Right lobe of liver (tissue), 4 donors: ENCODE results near the gene EIF3C.
"Not testable (repeated sequence)": the region's sequence is repeated elsewhere in the genome, so short reads cannot be mapped to it uniquely, and the experiment has no call there.

Experiments
- CTCF ChIP-seq, 4 donors: fragments of 200-600 bp in 3 of 4; fragments of 450-650 bp in 1 of 4; IDR thresholded peaks; one replicate each; pipeline versions ENCODE4 v1.5.1 to v1.8.0; 2016 to 2022; ENCODE audit warnings: antibody characterized with exemption in 4 of 4, mild to moderate bottlenecking in 2 of 4
- POLR2A ChIP-seq: fragments of 450-650 bp; IDR thresholded peaks from one replicate; pipeline ENCODE4 v1.6.1; 2017; ENCODE audit warnings: antibody characterized with exemption, mild to moderate bottlenecking
- donor health status: DM: no; HTN: no; CAD: no.
- donor health status: DM: no; HTN: no; CAD: no.
- donor health status: DM: no; HTN: yes; CAD: no.

- not testable (repeated sequence) for TF ChIP-seq CTCF (IDR thresholded peaks at IDR 0.05); POLR2A
Observed at GRCh38 chr16:28667480-28667879, 43.8 kb upstream of the EIF3C start.
